Kidney (tissue), 14 donors: ENCODE results near the gene SDK1. TPM values are rescaled to one million over a fixed set of nuclear protein-coding genes. Genes with fewer than 3 reads are reported as not detected.

Experiments
- DNase-seq, 5 donors: peaks; one replicate each; pipeline ENCODE4 v3.0.0-alpha.2; 2013 to 2020
- FAIRE-seq: peaks from 2 replicates; lab custom pipeline; 2012; peaks lifted over from hg19 to GRCh38; lab: Jason Lieb, UNC
- H3K27ac ChIP-seq, 2 donors: one replicate each; pipeline ENCODE4 v1.7.0; 2013; ENCODE audit warnings: low read depth in 2 of 2, low read length in 2 of 2, inconsistent platforms in 1 of 2
- H3K27me3 ChIP-seq: one replicate; pipeline ENCODE4 v1.7.1; 2013; ENCODE audit warnings: low read length, inconsistent platforms; ENCODE audit not compliant: control insufficient read depth, insufficient read depth
- H3K36me3 ChIP-seq, 3 donors: one replicate each; pipeline versions ENCODE4 v1.7.0 to v1.7.1; 2013; ENCODE audit warnings: low read length in 3 of 3, control low read depth in 1 of 3, inconsistent platforms in 1 of 3; ENCODE audit not compliant: insufficient read depth in 3 of 3, control insufficient read depth in 2 of 3
- H3K4me1 ChIP-seq, 3 donors: one replicate each; pipeline versions ENCODE4 v1.7.0 to v1.7.1; 2013; ENCODE audit warnings: low read length in 3 of 3, inconsistent platforms in 1 of 3, low read depth in 1 of 3; ENCODE audit not compliant: control insufficient read depth in 2 of 3, insufficient read depth in 2 of 3
- H3K4me3 ChIP-seq, 3 donors: one replicate each; pipeline versions ENCODE4 v1.7.0 to v1.8.1; 2013; ENCODE audit warnings: low read length in 3 of 3, control low read depth in 1 of 3, inconsistent platforms in 1 of 3
- H3K9ac ChIP-seq, 3 donors: one replicate each; pipeline versions ENCODE4 v1.7.0 to v1.7.1; 2013; ENCODE audit warnings: low read length in 3 of 3, control low read depth in 1 of 3, inconsistent platforms in 1 of 3
- H3K9me3 ChIP-seq, 3 donors: one replicate each; pipeline versions ENCODE4 v1.7.0 to v1.7.1; 2013; ENCODE audit warnings: low read length in 3 of 3, control low read depth in 1 of 3, inconsistent platforms in 1 of 3; ENCODE audit not compliant: control insufficient read depth in 2 of 3, insufficient read depth in 1 of 3
- intact Hi-C: fragments of 100-400 bp; cut with DNase I; formaldehyde crosslinking; loops from one replicate; pipeline ENCODE4 v1.11.1; 2022
- polyA plus RNA-seq: library from polyadenylated mRNA; stranded (reverse); fragments of 350-450 nt; fragmentation: Illumina TruSeq; extraction: RNeasy Lipid Tissue Mini Kit (QIAGEN cat#74804); gene quantifications from one replicate; pipeline ENCODE4 v1.2.3, GENCODE V29; 2014; ENCODE audit warnings: low read depth, low replicate concordance; ENCODE audit not compliant: insufficient read depth
- total RNA-seq: library from RNA; stranded (reverse); fragmentation: NEBNext Ultra II Directional; extraction: Animal tissue kit (Norgen Biotek cat#: 25700); gene quantifications from one replicate; pipeline ENCODE4 v1.2.1, GENCODE V29; 2021
- TF ChIP-seq, protein P1 (sequence below): IDR thresholded peaks from 3 replicates; pipeline ENCODE4 v1.5.1; 2012; ENCODE audit warnings: mild to moderate bottlenecking, moderate library complexity, borderline replicate concordance; ENCODE audit not compliant: insufficient read depth; ENCODE audit errors: extremely low read depth
- donor health status: control.
- donor health status: control.
- donor health status: control.
- donor health status: control.
- donor health status: control.
- donor health status: DM: yes; HTN: yes; CAD: no.
- donor health status: Normal renal cell carcinoma (clear cell type).

The SDK1 gene
- total and polyA plus RNA-seq, 2 donors from 2014 or later: 2.0 to 38.3 TPM

DNA sequence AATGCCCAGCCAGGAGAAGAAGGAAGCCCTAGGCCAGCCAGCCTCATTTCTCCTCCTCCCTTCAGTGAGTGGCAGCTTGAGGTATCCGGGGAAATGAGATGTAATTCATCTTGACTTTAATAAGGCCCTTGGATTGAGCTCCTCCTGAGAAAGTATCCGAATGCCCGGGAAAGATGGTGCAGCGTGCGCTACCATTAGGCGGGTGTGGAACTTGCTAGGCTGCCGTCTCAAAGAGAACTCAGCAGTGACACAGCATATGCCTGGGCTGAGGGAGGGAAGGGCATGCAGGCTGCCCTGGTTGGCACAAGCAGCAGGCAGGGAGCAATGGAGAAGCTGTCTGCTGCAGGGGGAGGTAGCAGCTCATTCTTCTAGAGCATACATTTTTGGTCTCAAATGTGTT, 721.2 kb downstream of the SDK1 start:
- FAIRE-seq (no peak), DNase-seq (peak in 1 of 5 donors; percentile 30)
- intact Hi-C loops: no loop called here
- Histone ChIP-seq H3K36me3 (no peaks in the 10 kb centered on the region), H3K27me3 (no peaks in the 10 kb centered on the region), H3K9ac (no peak overlapping the region), H3K4me3 (no peak overlapping the region), H3K9me3 (no peaks in the 10 kb centered on the region), H3K27ac (no peak overlapping the region), H3K4me1 (no peaks in the 10 kb centered on the region)
- TF ChIP-seq, protein P1, sequence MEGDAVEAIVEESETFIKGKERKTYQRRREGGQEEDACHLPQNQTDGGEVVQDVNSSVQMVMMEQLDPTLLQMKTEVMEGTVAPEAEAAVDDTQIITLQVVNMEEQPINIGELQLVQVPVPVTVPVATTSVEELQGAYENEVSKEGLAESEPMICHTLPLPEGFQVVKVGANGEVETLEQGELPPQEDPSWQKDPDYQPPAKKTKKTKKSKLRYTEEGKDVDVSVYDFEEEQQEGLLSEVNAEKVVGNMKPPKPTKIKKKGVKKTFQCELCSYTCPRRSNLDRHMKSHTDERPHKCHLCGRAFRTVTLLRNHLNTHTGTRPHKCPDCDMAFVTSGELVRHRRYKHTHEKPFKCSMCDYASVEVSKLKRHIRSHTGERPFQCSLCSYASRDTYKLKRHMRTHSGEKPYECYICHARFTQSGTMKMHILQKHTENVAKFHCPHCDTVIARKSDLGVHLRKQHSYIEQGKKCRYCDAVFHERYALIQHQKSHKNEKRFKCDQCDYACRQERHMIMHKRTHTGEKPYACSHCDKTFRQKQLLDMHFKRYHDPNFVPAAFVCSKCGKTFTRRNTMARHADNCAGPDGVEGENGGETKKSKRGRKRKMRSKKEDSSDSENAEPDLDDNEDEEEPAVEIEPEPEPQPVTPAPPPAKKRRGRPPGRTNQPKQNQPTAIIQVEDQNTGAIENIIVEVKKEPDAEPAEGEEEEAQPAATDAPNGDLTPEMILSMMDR: no peak

DNA sequence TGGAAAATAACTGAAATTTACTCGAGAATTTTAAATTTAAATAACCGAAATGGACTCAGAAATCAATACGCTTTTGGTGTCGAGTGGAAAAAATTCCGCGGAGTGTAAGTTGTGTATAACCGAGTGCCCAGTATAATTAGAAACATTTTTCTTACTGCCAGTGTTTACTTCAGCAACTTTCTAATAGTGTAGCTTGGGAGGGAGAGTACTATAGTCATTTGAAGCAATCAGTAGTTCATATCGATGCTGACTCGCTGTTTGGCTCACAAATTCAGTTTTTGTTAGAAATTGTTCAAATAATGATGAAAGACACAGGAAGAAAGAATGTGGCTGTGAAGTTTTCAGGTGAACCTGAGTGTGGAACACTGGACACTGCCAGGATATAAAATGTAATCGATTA, 722.5 kb downstream of the SDK1 start:
- Histone ChIP-seq H3K4me1 (no peaks in the 10 kb centered on the region), H3K36me3 (no peaks in the 10 kb centered on the region), H3K27me3 (no peaks in the 10 kb centered on the region), H3K27ac (no peak overlapping the region), H3K9ac (no peak overlapping the region), H3K9me3 (no peaks in the 10 kb centered on the region), H3K4me3 (no peak overlapping the region)
- TF ChIP-seq, protein P1: no peak
- DNase-seq (no peak), FAIRE-seq (no peak)
- intact Hi-C loops: no loop called here

DNA sequence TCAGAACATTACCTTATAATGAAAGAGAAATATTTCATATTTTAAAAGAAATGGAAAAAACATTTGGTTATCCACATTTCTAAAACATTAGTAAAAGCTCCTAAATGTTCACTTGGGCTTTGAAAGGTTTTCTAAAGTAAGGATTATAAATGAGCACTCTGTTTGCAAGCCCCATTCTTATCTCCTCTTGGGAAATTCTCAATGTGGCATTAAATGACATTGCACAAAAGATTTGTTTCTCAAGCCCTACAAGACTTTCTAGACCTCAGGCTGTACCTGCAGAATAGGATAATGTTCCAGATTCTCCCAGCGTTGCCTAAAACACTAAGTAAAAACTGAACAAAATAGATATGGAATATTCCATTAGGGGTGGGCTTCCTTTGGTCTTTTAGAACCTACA, 723.1 kb downstream of the SDK1 start:
- TF ChIP-seq, protein P1: no peak
- Histone ChIP-seq H3K4me1 (no peaks in the 10 kb centered on the region), H3K27ac (no peak overlapping the region), H3K9me3 (no peaks in the 10 kb centered on the region), H3K36me3 (no peaks in the 10 kb centered on the region), H3K4me3 (no peak overlapping the region), H3K9ac (no peak overlapping the region), H3K27me3 (no peaks in the 10 kb centered on the region)
- intact Hi-C loops: no loop called here
- DNase-seq (no peak), FAIRE-seq (no peak)

DNA sequence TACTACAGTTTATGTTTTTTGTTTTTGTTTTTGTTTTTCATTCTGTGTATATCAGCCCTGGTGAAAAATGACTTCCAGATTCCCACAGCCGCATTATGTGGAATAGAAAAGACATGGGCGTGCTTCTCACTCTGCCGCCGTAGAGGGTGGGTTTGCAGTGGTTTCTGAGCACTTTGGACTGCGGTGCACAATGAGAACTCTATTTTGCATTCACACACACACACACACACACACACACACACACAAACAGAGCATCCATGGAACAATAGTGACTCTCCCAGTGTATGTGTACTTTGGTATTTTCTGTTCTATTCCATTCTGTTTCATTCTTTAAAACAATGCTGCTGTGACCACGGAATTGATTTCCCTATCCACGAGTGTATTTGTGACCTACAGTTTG, 723.8 kb downstream of the SDK1 start:
- Histone ChIP-seq H3K27ac (no peak overlapping the region), H3K36me3 (no peaks in the 10 kb centered on the region), H3K4me1 (no peaks in the 10 kb centered on the region), H3K9ac (no peak overlapping the region), H3K4me3 (no peak overlapping the region), H3K27me3 (no peaks in the 10 kb centered on the region), H3K9me3 (no peaks in the 10 kb centered on the region)
- FAIRE-seq (no peak), DNase-seq (no peak)
- TF ChIP-seq, protein P1: no peak
- intact Hi-C loops: no loop called here
